GM19239 (cell line): ENCODE data around the gene S100P.

ENCODE experiments used
- DNase-seq: peaks from one replicate; pipeline ENCODE4 v3.0.0; 2011; ENCODE audit warnings: low spot score; ENCODE audit not compliant: insufficient read length
- FAIRE-seq: peaks from 2 replicates; lab custom pipeline; 2011; peaks lifted over from hg19 to GRCh38; lab: Jason Lieb, UNC

Gene S100P

GRCh38 chr4:6742989-6743388, 49.3 kb downstream of the S100P start:
- DNase-seq, result no peak
- no peak for FAIRE-seq
